Activated CD8-positive, alpha-beta memory T cell treated with anti-CD3 and anti-CD28 coated beads, Interleukin-2, amount 50 U/mL, for 24 hours (primary cell): ENCODE results near the gene BLOC1S4.

ENCODE experiments used
- DNase-seq: peaks from one replicate; pipeline ENCODE4 v3.0.0-alpha.2; 2020; ENCODE audit errors: extremely low read depth

The BLOC1S4 gene

DNA sequence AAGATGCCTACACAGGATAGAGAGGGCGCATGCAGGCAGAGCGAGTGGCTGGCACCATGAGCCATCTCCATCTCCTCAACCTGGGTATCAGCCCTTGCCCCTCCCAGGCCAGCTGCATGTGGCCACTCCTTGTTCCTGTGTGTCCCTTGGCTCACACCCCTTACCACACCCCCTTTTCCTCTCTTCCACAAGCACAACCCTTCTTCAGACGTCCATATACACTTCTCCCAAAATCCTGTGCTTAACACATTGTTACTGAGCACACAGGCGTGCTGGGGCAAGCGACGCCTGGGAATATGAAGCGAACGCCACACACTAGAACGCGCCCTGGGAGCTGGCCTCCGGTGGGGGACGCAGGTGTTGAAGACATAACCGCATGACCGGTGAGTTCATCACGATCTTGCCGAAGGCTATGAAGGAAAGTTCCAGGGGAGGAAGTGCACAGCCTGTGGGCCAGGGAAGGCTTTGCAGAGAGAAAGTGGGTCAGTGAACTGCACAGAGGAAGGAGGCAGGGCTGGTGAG, 47.4 kb downstream of the BLOC1S4 start:
- DNase-seq, result no peak

DNA sequence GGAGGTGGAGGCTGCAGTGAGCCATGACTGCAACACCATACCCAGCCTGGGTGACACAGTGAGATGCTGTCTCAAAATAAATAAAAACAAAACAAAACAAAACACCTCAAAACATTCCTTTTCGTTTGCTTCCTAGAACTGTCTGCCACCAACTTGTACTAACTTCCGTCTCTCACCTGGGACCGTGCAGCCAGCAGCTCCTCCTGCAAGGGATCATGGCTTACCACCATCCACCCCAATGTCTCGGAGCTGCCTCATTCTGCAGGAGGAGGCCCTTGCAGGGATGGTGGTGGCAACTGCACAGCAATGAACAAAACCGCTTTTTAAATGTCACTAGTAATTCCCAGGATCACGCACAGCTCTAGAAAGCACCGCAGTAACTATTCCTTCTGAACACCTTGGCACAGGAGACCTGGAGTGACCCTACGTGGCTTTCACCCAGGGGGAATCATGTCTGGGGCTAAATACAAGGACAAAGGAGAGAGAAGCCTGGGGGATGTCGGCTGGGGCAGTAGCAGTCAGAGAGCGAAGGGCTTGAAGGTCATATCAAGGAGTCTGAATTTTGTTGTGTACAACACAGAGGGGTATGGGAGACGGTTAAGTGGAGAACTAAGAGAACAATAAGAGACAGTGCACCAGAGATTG, 49.1 kb downstream of the BLOC1S4 start:
- DNase-seq, result no peak

DNA sequence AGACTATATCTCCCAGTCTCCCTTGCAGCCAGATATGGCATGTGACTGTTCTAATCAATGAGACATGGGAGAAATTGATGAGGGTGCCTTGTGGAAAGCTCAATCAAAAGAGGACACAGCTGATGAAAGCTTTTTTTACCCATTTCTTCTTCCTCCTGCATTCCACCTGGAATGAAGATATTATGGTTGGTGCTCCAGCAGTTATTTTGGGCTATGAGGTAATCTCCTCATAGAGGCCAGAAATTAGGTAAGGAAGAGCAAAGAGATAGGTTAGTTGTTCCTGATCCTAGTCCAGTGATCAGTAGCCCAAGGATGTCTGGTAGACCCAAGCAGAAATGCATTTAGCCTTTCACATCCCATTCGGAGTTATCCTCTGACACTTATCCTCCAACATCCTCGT, 49.7 kb downstream of the BLOC1S4 start:
- DNase-seq, result no peak
